Measurements from ENCODE around the gene UIMC1.

GRCh38 chr5:176881816-176882566, 124.6 kb downstream of the UIMC1 start:
- no peak for TF ChIP-seq CTCF (IDR thresholded peaks at IDR 0.05)
- TF ChIP-seq POLR2AphosphoS5 (IDR thresholded peaks at IDR 0.05): no peak
- TF ChIP-seq POLR2A (IDR thresholded peaks at IDR 0.05; ENCODE audit: low read depth): no peak

Measured in esophagus muscularis mucosa (tissue), 3 donors.